ENCODE measurements around the gene GULP1.

- TF ChIP-seq CTCF (IDR thresholded peaks at IDR 0.05 in 2 of 3, conservative IDR thresholded peaks at IDR 0.05 in 1 of 3; ENCODE audit: control insufficient read depth in 2 of 3, extremely low read depth in 1 of 3, insufficient read depth in 1 of 3, low read depth in 3 of 3, low read length in 3 of 3) (no peak), GABPA (IDR thresholded peaks at IDR 0.05; ENCODE audit: low read depth) (no peak), EP300 (IDR thresholded peaks at IDR 0.05; ENCODE audit: borderline replicate concordance in 1 of 2, control insufficient read depth in 1 of 2, low read depth in 2 of 2, low read length in 2 of 2) (no peak), SUZ12 (IDR thresholded peaks at IDR 0.05; ENCODE audit: unreplicated experiment) (no peak)
Measured at GRCh38 chr2:188305271-188305670, 13.6 kb downstream of the GULP1 start.
